Lung (tissue), 12 donors: ENCODE data around the gene NEDD8. TPM values are rescaled to one million over a fixed set of nuclear protein-coding genes. Genes with fewer than 3 reads are reported as not detected.

Experiments used
- ATAC-seq: fragments of 200-7000 bp; cut with Tn5 transposase; one replicate; pipeline ENCODE4 v1.9.1; 2020; ENCODE audit warnings: moderate number of reproducible peaks; ENCODE audit not compliant: insufficient read depth, low FRiP score
- DNase-seq, 3 donors: peaks; one replicate each; pipeline ENCODE4 v3.0.0-alpha.2; 2013 to 2017
- H3K27ac ChIP-seq, 2 donors: one replicate each; pipeline ENCODE4 v1.5.1; 2013; ENCODE audit warnings: mild to moderate bottlenecking in 2 of 2, moderate library complexity in 2 of 2, control low read depth in 1 of 2, inconsistent platforms in 1 of 2, low read depth in 1 of 2, low read length in 1 of 2
- H3K27me3 ChIP-seq, 3 donors: one replicate each; pipeline ENCODE4 v1.5.1; 2013; ENCODE audit warnings: low read length in 2 of 3; ENCODE audit not compliant: control insufficient read depth in 3 of 3, insufficient read depth in 3 of 3
- H3K36me3 ChIP-seq, 4 donors: one replicate each; pipeline ENCODE4 v1.5.1; 2013; ENCODE audit warnings: low read length in 4 of 4, mild to moderate bottlenecking in 1 of 4, moderate library complexity in 1 of 4; ENCODE audit not compliant: control insufficient read depth in 4 of 4, insufficient read depth in 4 of 4
- H3K4me1 ChIP-seq, 5 donors: one replicate each; pipeline ENCODE4 v1.5.1; 2013; ENCODE audit warnings: low read length in 5 of 5, mild to moderate bottlenecking in 2 of 5, moderate library complexity in 1 of 5; ENCODE audit not compliant: control insufficient read depth in 5 of 5, insufficient read depth in 5 of 5
- H3K4me3 ChIP-seq: one replicate; pipeline ENCODE4 v1.5.1; 2013; ENCODE audit warnings: mild to moderate bottlenecking, control low read depth, moderate library complexity
- H3K9ac ChIP-seq, 2 donors: one replicate each; pipeline ENCODE4 v1.5.1; 2013; ENCODE audit warnings: low read length in 2 of 2, control low read depth in 1 of 2; ENCODE audit not compliant: insufficient read depth in 1 of 2
- H3K9me3 ChIP-seq, 4 donors: one replicate each; pipeline ENCODE4 v1.5.1; 2013; ENCODE audit warnings: low read length in 3 of 4, mild to moderate bottlenecking in 1 of 4, moderate library complexity in 1 of 4; ENCODE audit not compliant: control insufficient read depth in 4 of 4, insufficient read depth in 3 of 4
- CTCF ChIP-seq: IDR thresholded peaks from 2 replicates; pipeline ENCODE4 v1.5.1; 2012; ENCODE audit warnings: mild to moderate bottlenecking; ENCODE audit errors: control extremely low read depth, extremely low read depth
- WGBS, 2 donors: extraction: QIAGEN DNeasy Blood & Tissue Kit; methylation state at CpG; one replicate each; pipeline ENCODE4 v1.1.7; 2013; 5-methylcytosine and 5-hydroxymethylcytosine counted together
- polyA plus RNA-seq, 2 donors: library from polyadenylated mRNA; stranded (reverse); fragments of 200-250 nt; gene quantifications; one replicate each; pipeline ENCODE4 v1.2.1, GENCODE V29; 2013
- total RNA-seq, 2 donors: library from RNA; depleted of rRNA in 1 of 2; stranded (reverse); fragments of >200 nt in 1 of 2; gene quantifications; one replicate each; pipeline ENCODE4 v1.2.1, GENCODE V29; 2014 to 2021
- donor health status: control.
- donor health status: control.
- donor health status: Bipolar disorder and iron deficiency.
- donor health status: healthy.
- donor health status: DM: yes; HTN: yes; CAD: no.

Gene NEDD8
- total and polyA plus RNA-seq, 4 donors = 69.5 to 246 (median 194) TPM

- DNase-seq = no peak
- no peak for ATAC-seq
- H3K9me3 ChIP-seq = no peaks in the 10 kb centered on the region
- no peak overlapping the region for H3K27ac ChIP-seq
- H3K36me3 ChIP-seq = peaks cover 23 to 78% (median 28%) of the 10 kb centered on the region in 4 donors
- H3K4me1 ChIP-seq = peaks cover 0 to 7% (median 5%) of the 10 kb centered on the region in 5 donors
- no peak for TF ChIP-seq CTCF
- no peaks in the 10 kb centered on the region for H3K27me3 ChIP-seq
- no peak overlapping the region for H3K9ac ChIP-seq
- 90 to 95% methylated on average over 15 of the region's 15 CpGs for WGBS, 2 donors
- H3K4me3 ChIP-seq = no peak overlapping the region
Observed at GRCh38 chr14:24183014-24183481, 49.1 kb downstream of the NEDD8 start.

GRCh38 chr14:24182110-24182882 is 49.9 kb downstream of the NEDD8 start:
- Histone ChIP-seq H3K4me1 (no peaks in the 10 kb centered on the region), H3K9me3 (no peaks in the 10 kb centered on the region), H3K36me3 (peaks cover 23 to 86% (median 28%) of the 10 kb centered on the region in 4 donors), H3K27me3 (no peaks in the 10 kb centered on the region), H3K9ac (no peak overlapping the region), H3K4me3 (no peak overlapping the region), H3K27ac (no peak overlapping the region)
- TF ChIP-seq CTCF = no peak
- 84 to 90% methylated on average over 14 of the region's 14 CpGs for WGBS, 2 donors
- DNase-seq (no peak), ATAC-seq (no peak)

- no peaks in the 10 kb centered on the region for H3K27me3 ChIP-seq
- no peaks in the 10 kb centered on the region for H3K4me1 ChIP-seq
- H3K9me3 ChIP-seq = no peaks in the 10 kb centered on the region
- H3K4me3 ChIP-seq = no peak overlapping the region
- WGBS, 2 donors = 90% methylated on average over 15 to 19 of the region's 19 CpGs
- no peak for TF ChIP-seq CTCF
- no peak overlapping the region for H3K9ac ChIP-seq
- peaks cover 20 to 91% (median 24%) of the 10 kb centered on the region in 4 donors for H3K36me3 ChIP-seq
- no peak for DNase-seq
- H3K27ac ChIP-seq = no peak overlapping the region
- ATAC-seq = no peak
Observed at GRCh38 chr14:24181371-24182077, 50.6 kb downstream of the NEDD8 start.
